ENCODE data around the gene GATD1.

GATD1 gene

GRCh38 chr11:773830-774229 is 3.5 kb downstream of the GATD1 start:
- TF ChIP-seq CTCF (IDR thresholded peaks at IDR 0.05; ENCODE audit: extremely low read depth, missing control alignments) = no peak
- no peak for DNase-seq (ENCODE audit: low spot score)

GRCh38 chr11:773425-773824 is 3.9 kb downstream of the GATD1 start:
- DNase-seq (ENCODE audit: low spot score) = no peak
- no peak for TF ChIP-seq CTCF (IDR thresholded peaks at IDR 0.05; ENCODE audit: extremely low read depth, missing control alignments)

- DNase-seq (ENCODE audit: low spot score) = no peak
- TF ChIP-seq CTCF (IDR thresholded peaks at IDR 0.05; ENCODE audit: extremely low read depth, missing control alignments) = no peak
Measured at GRCh38 chr11:772429-773390, 4.6 kb downstream of the GATD1 start.

- TF ChIP-seq CTCF (IDR thresholded peaks at IDR 0.05; ENCODE audit: extremely low read depth, missing control alignments) = no peak
- no peak for DNase-seq (ENCODE audit: low spot score)
Measured at GRCh38 chr11:771617-772204, 5.6 kb downstream of the GATD1 start.

GRCh38 chr11:770642-771616 is 6.4 kb downstream of the GATD1 start:
- DNase-seq (ENCODE audit: low spot score) = no peak
- TF ChIP-seq CTCF (IDR thresholded peaks at IDR 0.05; ENCODE audit: extremely low read depth, missing control alignments) = no peak

- DNase-seq (ENCODE audit: low spot score) = no peak
- TF ChIP-seq CTCF (IDR thresholded peaks at IDR 0.05; ENCODE audit: extremely low read depth, missing control alignments) = no peak
Measured at GRCh38 chr11:769887-770641, 7.2 kb downstream of the GATD1 start.
